Progenitor cell of endocrine pancreas (in vitro differentiated cells): ENCODE data around the gene PTGR3. TPM values are rescaled to one million over a fixed set of nuclear protein-coding genes. Genes with fewer than 3 reads are reported as not detected.
"Not testable (repeated sequence)": the region's sequence is repeated elsewhere in the genome, so short reads cannot be mapped to it uniquely, and the experiment has no call there.

ENCODE experiments used
- DNase-seq: peaks from one replicate; pipeline ENCODE4 v3.0.0; 2021; ENCODE audit warnings: low spot score; ENCODE audit not compliant: unreplicated experiment
- H3K27ac Mint-ChIP-seq: 2 replicates; pipeline ENCODE4 v1.8.0; 2021; ENCODE audit warnings: mild to moderate bottlenecking, moderate library complexity, mixed read lengths
- H3K27me3 Mint-ChIP-seq: 2 replicates; pipeline ENCODE4 v1.8.0; 2021; ENCODE audit warnings: mixed read lengths
- H3K36me3 Mint-ChIP-seq: 2 replicates; pipeline ENCODE4 v1.8.0; 2022; ENCODE audit warnings: mixed read lengths; ENCODE audit not compliant: insufficient read depth
- H3K4me1 Mint-ChIP-seq: 2 replicates; pipeline ENCODE4 v1.8.0; 2021; ENCODE audit warnings: low read depth, mixed read lengths
- H3K4me3 Mint-ChIP-seq: 2 replicates; pipeline ENCODE4 v1.8.0; 2021; ENCODE audit warnings: low read depth, mild to moderate bottlenecking, moderate library complexity, mixed read lengths
- H3K9me3 Mint-ChIP-seq: 2 replicates; pipeline ENCODE4 v1.8.0; 2021; ENCODE audit warnings: low read depth, mixed read lengths
- CTCF ChIP-seq: fragments of 200-600 bp; sonication (generic); IDR thresholded peaks from one replicate; pipeline ENCODE4 v1.5.0; 2021; ENCODE audit warnings: antibody characterized with exemption, mild to moderate bottlenecking; ENCODE audit not compliant: unreplicated experiment
- total RNA-seq: library from RNA; stranded (reverse); gene quantifications from 2 replicates; pipeline ENCODE4 v1.2.1, GENCODE V29; 2021

The PTGR3 gene
- total RNA-seq, 1 donor from 2014 or later, result 36.8 TPM

- no peak for DNase-seq
- no peak for TF ChIP-seq CTCF
- H3K27ac Mint-ChIP-seq, result no peak overlapping the region
- H3K4me3 Mint-ChIP-seq, result no peak overlapping the region
- H3K4me1 Mint-ChIP-seq, result no peaks in the 10 kb centered on the region
- no peaks in the 10 kb centered on the region for H3K27me3 Mint-ChIP-seq
- no peaks in the 10 kb centered on the region for H3K9me3 Mint-ChIP-seq
- peaks cover 3% of the 10 kb centered on the region for H3K36me3 Mint-ChIP-seq
Measured at GRCh38 chr18:75192899-75193298, 16.0 kb downstream of the PTGR3 start.

- Mint-ChIP-seq H3K36me3 (no peaks in the 10 kb centered on the region), H3K4me3 (no peak overlapping the region), H3K9me3 (no peaks in the 10 kb centered on the region), H3K27me3 (no peaks in the 10 kb centered on the region), H3K4me1 (no peaks in the 10 kb centered on the region), H3K27ac (no peak overlapping the region)
- DNase-seq, result no peak
- TF ChIP-seq CTCF, result no peak
Measured at GRCh38 chr18:75189696-75190095, 19.2 kb downstream of the PTGR3 start.

GRCh38 chr18:75187702-75188101, 21.2 kb downstream of the PTGR3 start:
- H3K4me1 Mint-ChIP-seq, H3K36me3 Mint-ChIP-seq, DNase-seq, H3K27me3 Mint-ChIP-seq, H3K4me3 Mint-ChIP-seq, H3K9me3 Mint-ChIP-seq, H3K27ac Mint-ChIP-seq: not testable (repeated sequence)

- Mint-ChIP-seq H3K36me3 (no peaks in the 10 kb centered on the region), H3K4me3 (no peak overlapping the region), H3K9me3 (peaks cover 8% of the 10 kb centered on the region), H3K27ac (no peak overlapping the region), H3K27me3 (no peaks in the 10 kb centered on the region), H3K4me1 (no peaks in the 10 kb centered on the region)
- no peak for TF ChIP-seq CTCF
- DNase-seq, result no peak
Measured at GRCh38 chr18:75185460-75185859, 23.5 kb downstream of the PTGR3 start.

GRCh38 chr18:75183973-75184493, 24.9 kb downstream of the PTGR3 start:
- H3K36me3 Mint-ChIP-seq, result no peaks in the 10 kb centered on the region
- no peaks in the 10 kb centered on the region for H3K4me1 Mint-ChIP-seq
- H3K27ac Mint-ChIP-seq, result no peak overlapping the region
- H3K9me3 Mint-ChIP-seq, result peaks cover 8% of the 10 kb centered on the region
- DNase-seq, result no peak
- no peak overlapping the region for H3K4me3 Mint-ChIP-seq
- TF ChIP-seq CTCF, result no peak
- no peaks in the 10 kb centered on the region for H3K27me3 Mint-ChIP-seq

GRCh38 chr18:75183524-75183923, 25.4 kb downstream of the PTGR3 start:
- Mint-ChIP-seq H3K36me3 (no peaks in the 10 kb centered on the region), H3K27me3 (no peaks in the 10 kb centered on the region), H3K4me1 (no peaks in the 10 kb centered on the region), H3K9me3 (peaks cover 8% of the 10 kb centered on the region), H3K27ac (no peak overlapping the region), H3K4me3 (no peak overlapping the region)
- DNase-seq, result no peak
- TF ChIP-seq CTCF, result no peak
